GM12891 (cell line): Measurements from ENCODE around the gene ZNF644.

ENCODE experiments used
- POLR2A ChIP-seq: IDR thresholded peaks from 2 replicates; pipeline ENCODE4 v1.6.1; 2011; ENCODE audit warnings: low read depth, low read length, control low read depth
- TAF1 ChIP-seq: IDR thresholded peaks from 2 replicates; pipeline ENCODE4 v1.6.1; 2011; ENCODE audit warnings: low read depth, low read length, control low read depth

DNA sequence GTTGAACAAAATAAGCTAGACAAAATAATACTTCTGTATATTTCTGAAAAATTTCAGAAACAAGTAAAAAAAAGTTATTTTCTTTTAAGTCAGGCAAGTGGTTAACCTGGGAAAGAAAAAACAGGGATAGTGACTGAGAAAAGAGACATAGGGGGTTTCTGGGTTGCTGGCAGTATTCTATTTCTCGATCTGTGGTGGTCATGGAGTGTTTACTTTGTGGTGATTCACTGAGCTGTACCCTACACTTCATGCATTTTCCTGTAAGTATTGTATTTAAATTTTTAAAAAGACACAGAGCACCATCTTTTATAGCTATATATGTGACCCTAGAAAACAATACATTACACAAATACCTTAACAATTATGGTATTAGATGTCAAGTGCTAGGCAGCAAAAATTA lies 58.2 kb downstream of the ZNF644 start:
- TF ChIP-seq TAF1 (no peak), POLR2A (no peak)
